Measurements from ENCODE around the gene KCNK2.
A peak's percentile ranks its signal among the peaks of the same experiment; 100 is the strongest.

Gene KCNK2

DNA sequence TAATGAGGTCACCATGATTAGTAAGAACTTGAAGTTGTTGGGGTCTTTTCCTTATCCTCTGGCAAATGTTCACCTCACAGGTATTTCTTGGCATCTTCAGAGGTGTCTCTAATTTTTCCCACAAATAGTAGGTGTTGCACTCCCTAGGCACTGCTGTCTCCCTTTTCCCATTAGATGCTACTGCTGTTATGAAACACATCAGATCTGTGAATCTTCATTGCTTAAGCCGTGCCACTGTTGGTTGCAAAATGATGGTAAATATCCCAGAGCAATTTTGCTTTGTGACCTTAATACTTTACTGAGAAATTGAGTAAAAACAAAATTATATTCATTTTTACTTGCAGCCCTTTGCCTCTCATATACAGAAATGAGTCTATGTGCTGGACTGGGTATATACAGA is 169.6 kb downstream of the KCNK2 start:
- no peak for DNase-seq (ENCODE audit: low read depth)

DNA sequence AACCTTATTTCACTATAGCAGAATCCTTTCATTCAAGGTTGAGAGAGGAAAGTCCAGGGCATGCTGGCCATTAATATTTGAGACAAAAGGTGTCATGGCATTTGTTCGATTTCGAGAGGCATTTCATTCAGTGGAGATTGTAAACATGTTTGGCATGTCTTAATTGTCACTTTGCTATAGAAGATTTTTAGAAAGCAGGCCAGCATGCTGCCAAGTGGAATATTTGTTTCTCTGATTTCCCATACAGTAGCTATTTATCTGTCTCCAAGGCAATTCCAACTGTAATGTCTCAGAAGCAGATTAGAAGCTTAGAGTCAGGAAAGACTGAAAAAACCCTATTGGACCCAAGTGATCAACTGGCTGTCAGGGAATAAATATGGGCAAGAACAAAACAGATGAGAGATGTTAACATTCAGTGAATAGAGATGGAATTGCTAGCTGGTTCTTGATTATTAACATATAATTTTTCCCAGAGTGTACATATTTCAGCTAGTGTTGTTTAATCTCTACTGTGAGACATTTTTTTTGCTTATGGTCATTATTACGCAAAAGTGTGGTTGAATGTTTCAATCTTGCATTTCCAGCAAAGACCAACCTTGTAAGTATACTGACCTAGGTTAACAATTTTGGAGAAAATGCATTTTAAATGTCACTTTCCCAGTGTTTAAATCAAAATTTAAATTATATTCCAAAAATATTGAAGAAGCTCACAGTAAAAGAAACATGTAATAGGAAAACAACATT is 174.6 kb downstream of the KCNK2 start:
- no peak for DNase-seq (ENCODE audit: low read depth)

DNA sequence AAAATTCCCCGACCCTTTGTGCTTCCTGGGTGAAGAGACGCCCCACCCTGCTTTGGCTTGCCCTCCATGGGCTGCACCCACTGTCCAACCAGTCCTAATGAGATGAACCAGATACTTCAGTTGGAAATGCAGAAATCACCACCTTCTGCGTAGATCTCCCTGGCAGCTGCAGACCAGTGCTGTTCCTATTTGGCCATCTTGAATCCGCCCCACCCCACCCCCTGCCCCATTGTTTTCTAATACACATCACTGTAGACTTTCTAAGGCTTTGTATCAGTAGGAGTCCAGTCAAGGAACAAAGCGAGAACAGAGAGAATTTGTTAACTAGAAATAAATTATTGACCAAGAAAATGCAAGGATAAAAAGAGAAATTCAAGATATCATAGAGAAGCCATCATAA is 178.2 kb downstream of the KCNK2 start:
- DNase-seq (ENCODE audit: low read depth) = no peak

DNA sequence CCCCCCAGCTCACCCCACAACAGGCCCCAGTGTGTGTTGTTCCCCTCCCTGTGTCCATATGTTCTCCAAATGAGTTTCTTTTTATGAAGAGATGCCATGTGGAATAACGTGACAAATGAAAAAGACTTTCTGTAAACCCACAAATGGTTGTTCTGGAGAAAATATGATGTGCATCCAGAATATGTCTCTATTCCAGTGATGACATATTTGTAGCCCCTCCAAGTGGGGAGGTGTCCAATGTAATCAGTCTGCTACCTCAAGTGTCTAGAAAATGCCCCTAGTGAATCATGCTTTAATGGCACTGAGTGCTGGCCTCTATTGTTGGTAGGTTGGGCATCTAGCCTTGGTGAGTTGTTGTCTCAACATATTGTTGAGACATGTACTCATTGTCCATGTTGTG is 179.6 kb downstream of the KCNK2 start:
- no peak for DNase-seq (ENCODE audit: low read depth)

DNA sequence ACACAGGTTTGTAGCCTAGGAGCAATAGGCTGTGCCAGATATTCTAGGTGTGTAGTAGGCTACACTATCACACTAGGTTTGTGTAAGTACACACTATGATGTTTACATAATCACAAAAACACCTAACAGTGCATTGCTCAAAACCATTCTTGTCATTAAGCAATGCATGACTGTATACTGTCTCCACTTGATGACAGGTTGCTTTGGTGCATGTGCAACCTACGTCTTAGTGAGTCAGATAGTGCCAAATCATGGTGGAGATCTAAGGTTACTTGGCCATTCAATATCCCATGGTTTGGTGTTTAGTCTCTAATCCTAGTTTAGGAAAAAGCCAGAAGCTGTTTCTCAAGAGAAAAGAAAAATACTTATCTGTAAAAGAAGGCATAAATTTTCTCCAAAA is 181.1 kb downstream of the KCNK2 start:
- no peak for DNase-seq (ENCODE audit: low read depth)

DNA sequence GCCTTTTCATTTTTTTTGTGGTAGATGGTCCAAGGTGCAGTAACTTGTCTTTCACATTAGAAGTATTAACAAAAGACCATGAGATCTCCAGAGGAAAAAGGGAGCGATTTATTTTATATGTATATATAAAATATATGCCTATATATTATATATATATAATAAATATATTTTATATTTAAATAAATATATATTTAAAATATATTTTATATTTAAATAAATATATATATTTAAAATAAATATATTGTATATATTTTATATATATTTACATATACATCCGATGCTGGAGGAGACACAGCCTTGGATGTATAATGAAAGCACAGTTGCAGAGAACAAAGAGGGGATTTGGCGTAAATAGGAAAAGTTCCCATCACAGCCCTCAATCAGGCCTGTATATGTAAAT is 182.1 kb downstream of the KCNK2 start:
- no peak for DNase-seq (ENCODE audit: low read depth)

DNA sequence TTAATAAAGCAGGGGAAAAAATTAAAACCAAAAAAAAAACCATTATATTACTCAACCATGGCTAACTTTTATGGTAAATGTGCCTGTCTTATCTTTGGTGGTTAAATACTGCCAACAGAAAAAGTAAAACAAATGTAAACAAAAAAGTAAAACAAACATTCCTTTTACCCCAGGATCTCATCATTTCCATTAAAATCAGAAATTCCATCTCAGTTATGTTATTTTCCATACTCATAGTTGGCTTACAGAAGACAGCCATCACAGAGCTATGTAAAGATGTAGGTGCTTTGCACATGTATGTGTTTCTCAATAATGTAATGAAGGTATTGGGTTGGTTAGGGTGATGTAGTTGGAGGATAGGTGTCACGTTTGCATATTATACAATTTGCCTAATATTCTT is 185.0 kb downstream of the KCNK2 start:
- DNase-seq (ENCODE audit: low read depth) = no peak

DNA sequence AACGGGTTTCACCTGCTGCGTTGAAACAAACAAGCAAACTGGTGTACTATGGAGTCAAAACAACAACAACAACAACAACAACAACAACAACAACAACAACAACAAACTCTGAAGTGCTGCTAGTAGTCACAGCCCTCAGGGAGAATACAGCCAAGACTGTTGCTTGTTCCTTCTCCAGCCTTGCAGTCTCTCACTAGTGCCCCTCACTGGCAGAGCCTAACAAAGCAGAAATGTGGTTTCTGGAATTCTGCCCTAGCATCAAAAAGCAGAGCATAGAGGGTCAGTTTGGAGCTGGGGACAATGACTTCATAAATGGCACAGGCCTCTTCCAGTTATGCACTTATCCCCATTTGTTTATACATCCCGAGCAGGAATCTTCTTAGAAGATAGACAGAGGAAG is 187.4 kb downstream of the KCNK2 start:
- no peak for DNase-seq (ENCODE audit: low read depth)

DNA sequence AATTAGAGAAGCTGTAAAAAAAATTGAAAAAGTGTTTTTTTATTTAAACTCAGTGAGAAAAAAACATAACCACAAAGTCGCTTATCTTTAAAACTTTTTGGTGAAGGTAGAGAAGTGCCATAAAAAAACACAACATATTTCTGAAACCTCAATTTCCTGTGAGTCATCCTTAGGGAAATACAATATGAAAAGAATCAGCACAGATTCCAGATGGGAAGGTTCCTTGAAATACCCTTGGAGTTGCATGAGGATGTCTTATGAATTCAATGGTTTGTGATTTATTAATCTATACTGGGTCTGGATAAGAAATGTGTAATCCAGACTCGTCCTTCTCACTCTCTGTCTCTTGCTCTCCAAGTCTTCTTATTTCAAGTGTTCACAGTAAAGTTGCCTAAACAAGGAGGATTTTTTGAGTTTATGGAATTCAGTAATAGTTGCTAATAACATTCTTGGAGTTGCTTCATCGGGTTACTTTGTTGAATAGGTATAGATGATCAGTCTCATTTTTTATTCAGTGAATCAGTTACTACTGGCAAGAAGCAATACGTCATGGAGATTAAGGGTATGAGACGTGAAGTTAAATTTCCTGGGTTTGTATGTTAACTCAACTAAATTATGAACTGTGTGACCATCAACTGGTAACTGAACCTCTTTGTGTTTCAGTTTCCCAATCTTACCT is 191.4 kb downstream of the KCNK2 start:
- DNase-seq (ENCODE audit: low read depth) = peak; percentile 66

DNA sequence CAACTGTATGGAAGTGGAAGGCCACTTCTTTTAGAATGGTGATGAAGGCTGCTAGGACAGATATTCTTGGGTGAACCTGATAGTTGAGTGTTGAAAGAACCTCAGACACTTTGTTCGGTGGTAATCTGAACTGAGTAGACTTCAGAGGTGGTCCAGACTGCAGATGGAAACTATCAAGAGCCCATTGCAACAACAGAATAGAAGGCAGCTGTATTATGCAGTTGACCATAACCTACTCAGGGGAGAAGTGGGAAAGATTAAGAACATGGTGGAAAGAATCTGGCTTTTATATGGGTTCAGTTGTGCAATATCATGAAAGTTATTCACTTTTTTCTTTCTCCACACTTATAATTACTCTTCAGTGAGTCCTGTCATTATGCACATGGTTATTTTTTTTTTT is 194.0 kb downstream of the KCNK2 start:
- no peak for DNase-seq (ENCODE audit: low read depth)

DNA sequence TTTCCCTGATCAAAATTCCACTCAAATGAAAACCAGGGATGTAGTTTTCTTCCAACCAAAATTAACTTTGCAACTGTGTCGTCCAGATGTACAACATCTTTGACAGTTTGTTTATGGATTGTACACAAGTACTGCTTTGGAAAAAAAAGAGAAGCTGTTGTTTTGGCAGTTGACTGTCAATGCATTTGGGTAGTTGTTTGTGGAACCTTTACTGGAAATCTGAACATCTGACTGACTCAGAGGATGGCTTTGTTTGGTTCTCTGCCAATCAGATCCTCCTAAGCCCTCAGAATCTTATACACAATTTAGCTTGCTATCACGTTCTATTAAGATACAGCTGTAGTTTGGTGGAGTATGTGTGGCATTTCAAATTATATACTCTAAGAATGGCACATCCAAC is 195.0 kb downstream of the KCNK2 start:
- DNase-seq (ENCODE audit: low read depth) = no peak

DNA sequence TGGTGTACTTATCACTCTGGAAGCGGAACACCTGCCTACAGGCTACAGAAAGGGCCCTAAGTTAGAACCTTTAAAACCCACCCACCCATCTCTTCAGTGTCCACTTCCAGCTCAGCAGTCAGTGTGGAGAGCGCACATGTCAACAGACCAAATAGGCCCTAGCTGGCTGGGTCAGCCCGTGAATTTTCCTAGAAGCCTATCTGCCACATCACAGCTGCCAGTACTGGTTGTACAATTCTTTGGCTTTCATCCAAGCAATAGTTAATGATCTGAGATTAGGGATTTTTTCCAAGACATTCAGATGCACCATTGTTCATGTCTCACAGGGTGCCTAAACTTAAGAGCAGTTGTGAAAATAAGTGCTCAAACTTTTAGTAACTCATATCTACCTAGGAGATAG is 197.1 kb downstream of the KCNK2 start:
- DNase-seq (ENCODE audit: low read depth) = no peak

DNA sequence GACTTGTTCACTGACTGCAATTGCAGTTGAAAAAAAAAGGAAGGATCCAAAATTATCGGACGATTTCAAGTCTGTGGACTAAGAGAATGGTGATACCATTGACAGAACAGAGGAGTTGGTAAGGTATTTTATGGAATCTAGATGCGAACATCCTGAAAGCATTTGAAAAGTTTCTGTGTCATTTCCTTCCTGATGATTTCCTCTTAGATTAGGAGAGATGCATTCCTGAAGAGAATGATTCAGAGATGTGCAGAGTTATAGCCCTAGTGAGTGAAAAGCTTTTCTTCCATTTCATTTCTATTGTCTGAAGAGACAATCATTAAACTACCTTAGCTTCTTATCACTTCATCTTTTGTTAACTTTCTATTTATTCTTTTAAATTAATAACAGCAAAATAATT is 200.0 kb downstream of the KCNK2 start:
- no peak for DNase-seq (ENCODE audit: low read depth)

DNA sequence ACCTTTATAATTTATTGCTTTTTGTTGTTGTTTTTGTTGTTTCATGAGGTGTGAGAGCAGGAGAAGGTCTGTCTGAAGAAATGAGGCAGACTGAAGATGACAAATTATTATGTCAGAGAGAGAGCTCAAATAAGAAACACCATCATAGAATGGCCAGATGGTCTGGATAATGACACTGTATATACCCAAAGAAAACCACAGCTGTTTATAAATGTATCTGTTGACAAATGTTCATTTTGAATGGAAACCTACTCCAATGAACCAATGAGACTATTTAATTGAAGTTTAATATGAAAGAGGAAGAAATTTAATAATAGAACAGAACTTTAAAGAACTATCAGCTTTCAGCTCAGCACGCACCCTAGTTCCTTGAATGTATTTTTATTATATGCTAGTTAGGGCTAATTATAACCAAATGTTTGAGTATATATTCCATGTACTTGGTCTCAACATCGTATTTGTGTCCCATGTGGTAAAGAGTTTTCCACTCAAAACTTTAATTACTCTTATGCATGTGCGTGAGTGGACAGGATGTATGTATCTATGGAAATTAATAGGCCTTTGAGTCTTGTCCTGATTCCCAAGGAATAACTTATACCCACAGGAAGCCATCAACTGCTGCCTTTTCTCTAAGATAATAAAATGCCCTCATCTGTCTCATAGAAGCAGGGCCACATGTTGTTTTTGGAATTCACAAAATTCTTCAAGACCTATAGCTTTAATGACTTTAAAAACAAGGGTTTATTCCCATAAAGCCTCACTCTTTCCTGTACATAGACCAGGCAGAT is 202.7 kb downstream of the KCNK2 start:
- DNase-seq (ENCODE audit: low read depth) = no peak

Data from GM04503 (cell line).